SH-SY5Y (cell line): ENCODE data around the gene KRTAP10-5.

Source experiments
- GATA2 ChIP-seq: IDR thresholded peaks from 2 replicates; pipeline ENCODE4 v1.6.1; 2011; ENCODE audit warnings: mild to moderate bottlenecking, low read depth, low read length
- GATA3 ChIP-seq: IDR thresholded peaks from 2 replicates; pipeline ENCODE4 v1.6.1; 2011; ENCODE audit warnings: low read depth, mild to moderate bottlenecking, low read length, moderate library complexity

DNA sequence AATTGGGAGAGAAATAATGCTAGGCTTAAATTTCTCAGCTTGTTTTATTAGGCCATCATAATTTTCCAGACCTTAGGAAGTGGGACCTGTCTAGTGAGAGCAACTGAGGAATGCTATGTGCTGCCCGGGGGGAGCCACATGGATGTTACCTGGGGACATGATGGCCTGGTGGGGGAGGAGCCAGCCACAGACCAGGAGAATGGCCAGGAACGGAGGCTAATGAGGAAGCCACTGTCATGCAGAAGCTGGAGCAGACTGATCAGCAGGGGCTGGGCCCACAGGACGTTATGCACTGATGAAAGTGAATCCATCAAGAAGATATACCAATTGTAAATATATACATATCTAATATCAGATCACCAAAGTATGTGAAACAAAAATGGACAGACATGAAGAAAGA is 35.8 kb downstream of the KRTAP10-5 start:
- TF ChIP-seq GATA3 (no peak), GATA2 (no peak)
